ENCODE results near the gene NEK9.
"Not testable (repeated sequence)": the region's sequence is repeated elsewhere in the genome, so short reads cannot be mapped to it uniquely, and the experiment has no call there.

Gene NEK9

DNA sequence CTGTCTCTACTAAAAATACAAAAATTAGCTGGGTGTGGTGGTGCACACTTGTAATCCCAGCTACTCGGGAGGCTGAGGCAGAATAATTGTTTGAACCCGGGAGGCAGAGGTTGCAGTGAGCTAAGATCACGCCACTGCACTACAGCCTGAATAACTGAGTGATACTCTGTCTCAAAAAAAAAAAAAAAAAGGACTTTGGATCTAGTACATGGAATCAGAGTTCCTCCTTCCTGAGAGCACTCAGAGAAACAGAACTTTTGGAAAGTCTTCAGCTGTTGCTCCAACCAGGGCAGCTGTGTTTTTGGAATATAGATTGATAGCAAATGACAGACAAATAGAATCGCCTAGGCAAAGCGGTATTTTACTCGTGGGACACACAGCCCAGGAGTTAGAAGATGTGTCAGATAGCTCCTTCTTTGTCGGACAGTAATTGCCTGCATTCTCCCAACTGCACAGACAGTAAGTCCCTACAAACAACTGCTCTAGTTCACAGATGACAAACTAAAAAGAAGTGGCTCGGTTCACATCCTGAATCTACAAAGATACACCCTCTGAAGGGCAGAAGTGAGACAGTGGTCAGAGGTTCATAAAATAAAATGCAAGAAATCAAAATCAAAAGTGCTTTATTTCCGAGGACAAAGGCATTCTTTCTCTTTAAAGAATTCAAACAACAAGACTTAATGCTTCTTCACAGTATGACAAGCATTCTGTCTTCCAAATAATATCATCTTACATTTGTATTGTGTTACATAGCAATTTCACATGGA lies 17.1 kb upstream of the NEK9 start:
- no peak for DNase-seq (ENCODE audit: low read depth)

- DNase-seq (ENCODE audit: low read depth), result no peak
Observed at GRCh38 chr14:75142494-75142893, 15.6 kb upstream of the NEK9 start.

- DNase-seq (ENCODE audit: low read depth), result no peak
Observed at GRCh38 chr14:75141967-75142366, 15.1 kb upstream of the NEK9 start.

DNA sequence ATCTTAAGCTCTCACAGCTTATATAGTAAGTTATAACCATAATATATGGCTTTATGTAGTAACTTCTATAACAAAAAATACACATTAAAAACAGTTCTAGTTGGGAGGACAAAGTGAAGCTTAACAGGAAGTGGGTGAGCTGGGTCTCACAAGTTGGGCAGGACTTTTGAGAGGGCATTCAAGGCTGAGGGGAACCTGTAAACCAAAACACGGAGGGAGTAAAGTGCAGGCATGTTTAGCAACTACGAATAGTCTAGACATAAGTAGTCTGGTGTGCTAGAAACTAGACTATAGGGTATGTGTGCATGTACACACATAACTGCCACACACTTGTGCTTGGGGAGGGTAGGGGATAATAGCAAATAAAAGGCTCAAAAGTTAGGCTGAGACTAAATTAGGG lies 14.2 kb upstream of the NEK9 start:
- no peak for DNase-seq (ENCODE audit: low read depth)

GRCh38 chr14:75140620-75141019 lies 13.8 kb upstream of the NEK9 start:
- no peak for DNase-seq (ENCODE audit: low read depth)

GRCh38 chr14:75139185-75139584 lies 12.3 kb upstream of the NEK9 start:
- DNase-seq (ENCODE audit: low read depth), result no peak

DNA sequence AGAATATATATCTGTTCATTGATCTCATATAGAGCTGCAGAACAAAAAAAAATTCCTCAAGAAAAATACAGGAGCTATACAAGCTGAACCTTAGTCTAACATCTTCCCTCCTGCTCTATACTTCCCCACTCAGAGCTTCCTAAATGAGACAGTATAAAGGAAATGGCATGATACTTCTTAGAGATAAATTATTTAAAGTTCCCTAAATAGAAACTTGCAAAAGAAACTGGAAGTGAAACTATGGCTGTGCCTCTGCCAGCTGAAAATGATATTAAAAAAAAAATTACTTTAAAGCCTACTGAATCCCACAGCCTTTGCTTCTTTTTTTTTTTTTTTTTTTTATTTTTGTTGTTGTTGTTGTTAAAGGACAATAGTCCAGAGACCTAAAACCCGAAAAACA lies 11.6 kb upstream of the NEK9 start:
- DNase-seq (ENCODE audit: low read depth), result no peak

GRCh38 chr14:75134644-75135043 lies 7.8 kb upstream of the NEK9 start:
- DNase-seq (ENCODE audit: low read depth), result no peak

DNA sequence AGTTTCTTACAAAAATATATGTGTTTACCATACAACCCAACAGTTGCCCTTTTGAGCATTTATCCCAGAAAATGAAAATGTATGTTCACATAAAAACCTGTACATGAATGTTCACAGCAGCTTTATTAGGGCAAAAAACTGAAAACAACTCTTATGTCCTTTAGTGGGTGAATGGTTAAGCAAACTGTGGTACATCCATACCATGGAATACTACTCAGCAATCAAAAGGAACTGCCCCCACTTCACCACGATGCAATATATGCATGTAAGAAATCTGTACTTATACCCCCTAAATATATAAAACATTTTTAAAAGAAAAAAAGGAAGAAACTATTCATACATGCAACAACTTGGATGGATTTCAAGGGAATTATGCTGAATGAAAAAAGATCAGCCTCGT lies 6.7 kb upstream of the NEK9 start:
- no peak for DNase-seq (ENCODE audit: low read depth)

DNA sequence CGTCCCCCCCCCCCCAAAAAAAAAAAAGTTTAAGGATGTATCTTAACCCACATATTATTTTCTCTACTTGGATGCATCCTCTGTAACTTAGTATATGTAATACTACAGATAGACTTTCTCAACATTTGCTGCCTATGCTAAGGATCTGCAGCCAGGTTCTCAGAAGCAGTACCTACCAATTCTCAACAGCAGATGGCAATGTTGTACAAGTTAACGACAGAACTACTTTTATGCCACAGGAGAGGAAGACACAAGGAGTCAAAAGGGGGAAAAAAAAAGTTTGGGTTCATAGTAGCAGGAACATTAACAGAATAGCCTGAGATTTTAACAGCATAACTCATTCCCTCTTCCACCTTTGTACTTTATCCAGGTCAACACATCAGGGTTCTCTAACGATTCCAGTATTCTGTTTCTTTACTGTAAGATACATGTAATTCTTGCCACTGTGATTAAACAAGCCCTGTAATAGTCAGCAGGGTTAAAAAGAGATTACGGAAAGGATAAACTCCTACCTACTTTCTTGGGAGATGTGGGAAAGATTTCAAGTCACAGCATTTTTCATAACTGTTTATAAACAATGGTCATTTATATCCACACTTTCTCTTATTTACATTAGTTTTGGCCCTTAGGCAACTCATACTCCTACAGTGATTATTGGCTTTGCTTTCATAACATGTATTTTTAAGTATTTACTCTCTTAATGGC lies 5.7 kb upstream of the NEK9 start:
- DNase-seq (ENCODE audit: low read depth), result peak; percentile 39

- no peak for DNase-seq (ENCODE audit: low read depth)
Observed at GRCh38 chr14:75128596-75128990, 1.7 kb upstream of the NEK9 start.

DNA sequence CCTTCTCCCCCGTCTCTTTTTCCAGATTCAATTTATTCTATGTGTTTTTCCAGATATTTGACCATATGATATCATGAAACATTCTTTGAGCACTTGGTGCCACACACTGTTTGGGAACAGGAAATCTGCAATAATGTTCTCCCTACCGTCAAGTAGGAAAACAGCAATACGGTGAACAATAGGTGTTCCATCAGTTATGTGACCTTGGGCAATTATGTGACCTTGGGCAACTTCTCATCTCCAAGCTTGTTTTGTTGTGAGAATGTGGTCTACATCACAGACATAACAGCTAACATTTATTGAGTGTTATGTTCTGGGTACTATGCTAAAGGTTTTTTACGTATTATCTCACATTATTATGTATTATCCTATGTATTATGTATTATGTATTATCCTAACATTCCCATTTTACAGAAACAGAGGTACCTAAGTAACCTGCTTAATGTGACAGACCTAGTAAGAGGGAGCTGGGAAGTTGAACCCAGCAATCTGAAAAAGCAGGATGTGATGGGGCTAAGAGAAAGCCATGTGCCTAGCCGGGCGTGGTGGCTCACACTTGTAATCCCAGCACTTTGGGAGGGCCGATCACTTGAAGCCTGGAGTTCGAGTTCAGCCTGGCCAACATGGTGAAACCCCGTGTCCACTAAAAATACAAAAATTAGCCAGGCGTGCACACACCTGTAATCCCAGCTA lies 1.2 kb upstream of the NEK9 start:
- no peak for DNase-seq (ENCODE audit: low read depth)

DNA sequence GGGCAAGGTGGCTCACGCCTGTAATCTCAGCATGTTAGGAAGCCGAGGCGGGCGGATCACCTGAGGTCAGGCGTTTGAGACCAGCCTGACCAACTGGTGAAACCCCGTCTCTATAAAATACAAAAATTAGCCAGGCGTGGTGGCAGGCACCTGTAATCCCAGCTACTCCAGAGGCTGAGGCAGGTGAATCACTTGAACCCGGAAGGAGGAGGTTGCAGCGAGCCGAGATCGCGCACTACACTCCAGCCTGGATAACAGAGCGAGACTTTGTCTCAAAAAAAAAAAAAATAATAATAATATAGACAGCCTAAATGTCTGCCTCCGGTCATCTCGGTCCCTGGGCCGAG lies 599 bp upstream of the NEK9 start:
- DNase-seq (ENCODE audit: low read depth), result not testable (repeated sequence)

DNA sequence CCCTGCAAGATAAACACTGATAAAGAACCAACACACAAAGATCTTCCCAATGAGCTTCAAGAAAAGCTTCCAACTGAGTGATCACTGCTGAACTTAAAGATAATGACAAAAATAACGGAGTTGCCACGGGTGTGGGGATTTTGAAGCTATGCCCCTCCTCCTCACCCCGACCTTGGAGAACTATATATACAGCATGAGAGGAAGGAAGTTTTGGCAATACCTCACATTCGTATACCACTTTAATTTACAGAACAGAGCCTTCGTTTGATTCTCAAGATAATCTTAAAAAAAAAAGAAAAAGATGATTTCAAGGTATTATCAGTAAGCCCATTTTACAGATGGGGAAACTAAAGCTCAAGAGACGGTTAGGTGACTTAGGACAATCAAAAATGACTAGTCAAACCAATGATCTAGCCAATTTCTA lies 715 bp downstream of the NEK9 start:
- no peak for DNase-seq (ENCODE audit: low read depth)

- DNase-seq (ENCODE audit: low read depth), result no peak
Observed at GRCh38 chr14:75125617-75126016, 1.2 kb downstream of the NEK9 start.

DNA sequence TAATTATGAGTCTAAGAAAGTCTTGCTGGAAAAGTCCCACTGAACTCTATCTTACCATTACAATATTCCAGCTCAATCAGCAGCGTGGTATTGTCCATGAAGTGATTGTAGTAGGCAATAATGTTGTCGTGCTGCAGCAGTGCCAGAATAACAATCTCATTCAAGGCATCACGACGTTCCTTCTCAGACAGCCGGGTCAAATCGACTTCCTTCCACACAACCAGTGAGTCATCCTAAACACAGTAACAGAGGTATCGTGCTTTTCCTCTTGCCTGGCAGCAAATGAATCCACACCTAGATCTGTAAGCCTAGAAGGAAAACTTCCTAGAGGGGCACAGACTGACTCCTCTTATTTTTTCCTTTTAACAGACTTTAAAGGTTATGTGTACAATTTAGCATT lies 2.9 kb downstream of the NEK9 start:
- DNase-seq (ENCODE audit: low read depth), result peak; percentile 23

DNA sequence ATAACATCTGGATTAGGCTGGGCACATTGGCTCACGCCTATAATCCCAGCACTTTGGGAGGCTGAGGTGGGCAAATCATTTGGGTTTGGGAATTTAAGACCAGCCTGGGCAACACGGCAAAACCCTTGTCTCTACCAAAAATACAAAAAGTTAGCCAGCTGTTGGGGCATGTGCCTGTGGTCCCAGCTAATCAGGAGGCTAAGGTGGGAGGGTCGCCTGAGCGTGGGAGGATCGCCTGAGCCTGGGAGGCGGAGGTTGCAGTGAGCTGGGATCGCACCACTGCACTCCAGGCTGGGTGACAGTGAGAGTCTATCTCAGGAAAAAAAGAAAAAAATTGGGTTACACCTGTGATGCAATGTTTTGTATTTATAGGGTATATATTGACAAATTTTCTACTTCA lies 5.3 kb downstream of the NEK9 start:
- DNase-seq (ENCODE audit: low read depth), result no peak

DNA sequence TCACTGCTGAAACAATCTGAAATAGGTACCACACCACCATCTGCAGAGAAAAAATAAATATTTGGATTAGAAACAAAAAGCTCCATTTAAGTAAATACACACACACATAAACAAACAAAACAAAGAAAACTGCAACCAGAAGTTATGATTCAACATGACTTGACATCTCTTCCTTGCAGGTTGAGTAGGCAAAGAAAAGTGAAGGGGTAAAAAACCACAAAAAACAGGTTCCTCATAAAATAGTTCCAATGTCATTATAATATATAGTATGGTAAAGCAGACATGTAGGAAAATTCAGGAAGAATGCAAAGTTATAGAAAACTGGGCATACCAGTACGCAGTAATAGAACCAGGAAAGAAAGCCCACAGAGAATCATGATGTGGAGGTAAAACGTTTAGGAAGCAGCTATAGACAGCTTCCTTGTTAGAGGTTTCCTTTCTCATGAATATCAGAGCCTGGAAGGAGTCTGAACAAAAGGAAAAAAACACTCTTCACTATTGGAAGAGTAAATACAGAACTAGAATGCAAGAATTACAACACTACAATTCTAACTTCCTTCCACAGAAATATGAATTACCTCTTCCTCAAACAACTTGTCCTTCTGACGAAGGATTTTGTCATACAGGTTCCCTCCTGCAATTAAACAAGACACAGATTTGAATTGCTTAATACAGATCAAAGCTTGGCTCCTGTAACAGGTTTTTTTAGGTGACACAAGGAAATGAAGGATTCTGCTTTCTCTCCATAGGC lies 6.1 kb downstream of the NEK9 start:
- DNase-seq (ENCODE audit: low read depth), result no peak

DNA sequence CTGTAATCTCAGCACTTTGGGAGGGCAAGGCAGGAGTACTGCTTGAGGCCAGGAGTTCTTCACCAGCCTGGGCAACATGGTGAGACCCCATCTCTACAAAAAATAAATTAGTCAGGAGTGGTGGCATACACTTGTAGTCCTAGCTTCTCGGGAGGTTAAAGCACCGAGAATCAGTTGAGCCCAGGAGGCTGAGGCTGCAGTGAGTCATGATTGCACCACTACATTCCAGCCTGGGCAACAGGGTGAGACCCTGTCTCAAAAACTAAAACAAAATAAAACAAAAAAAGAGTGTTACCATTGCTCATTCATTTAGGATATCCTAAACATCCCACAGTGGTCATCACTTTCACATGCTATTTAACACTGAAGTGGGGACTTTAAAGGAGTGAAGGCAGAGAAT lies 7.8 kb downstream of the NEK9 start:
- no peak for DNase-seq (ENCODE audit: low read depth)

DNA sequence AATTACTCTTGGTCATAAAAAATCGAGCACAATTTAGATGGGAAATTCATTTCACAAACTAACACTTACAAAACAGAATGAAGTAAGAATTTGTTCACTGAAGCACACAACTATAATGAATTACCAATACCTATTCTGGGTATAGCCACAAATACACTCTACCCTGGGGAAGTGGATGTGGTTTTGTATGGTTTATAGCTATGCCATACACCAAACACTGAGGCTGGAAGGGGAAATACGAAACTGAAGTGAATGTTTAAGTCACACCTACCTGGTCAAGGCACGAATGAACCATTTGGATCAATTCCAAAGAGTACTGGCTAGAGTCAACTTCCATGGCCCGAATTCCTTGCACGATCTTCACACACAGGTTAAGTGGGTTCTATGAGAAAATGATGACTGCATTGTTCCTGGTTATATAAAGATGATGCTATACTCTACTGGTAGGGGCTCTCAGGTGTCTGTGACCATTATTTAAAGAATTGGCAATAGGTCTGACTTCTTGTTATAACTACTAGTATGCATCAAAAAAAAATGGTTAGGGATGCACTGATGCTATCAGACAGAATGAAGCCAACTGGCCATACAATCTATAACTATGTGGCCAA lies 12.8 kb downstream of the NEK9 start:
- no peak for DNase-seq (ENCODE audit: low read depth)

DNA sequence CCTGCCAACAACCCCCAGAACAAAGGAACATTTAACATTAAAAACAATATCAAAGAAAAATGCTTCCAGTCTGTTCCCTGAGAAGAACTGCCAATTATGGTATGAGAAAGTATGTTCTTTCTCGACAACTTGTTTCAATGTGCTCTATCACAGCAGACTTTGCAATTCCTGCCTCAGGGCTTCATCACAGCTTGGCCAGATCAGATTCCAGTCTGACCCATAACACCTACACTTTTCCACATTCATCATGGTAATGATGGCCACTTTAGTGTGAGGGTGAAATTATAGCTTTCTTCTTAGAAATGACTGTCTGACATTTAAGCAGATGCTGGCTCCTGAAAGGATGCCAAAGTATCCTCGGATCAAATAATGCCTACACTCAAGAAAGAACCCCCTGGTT lies 17.0 kb downstream of the NEK9 start:
- no peak for DNase-seq (ENCODE audit: low read depth)

DNA sequence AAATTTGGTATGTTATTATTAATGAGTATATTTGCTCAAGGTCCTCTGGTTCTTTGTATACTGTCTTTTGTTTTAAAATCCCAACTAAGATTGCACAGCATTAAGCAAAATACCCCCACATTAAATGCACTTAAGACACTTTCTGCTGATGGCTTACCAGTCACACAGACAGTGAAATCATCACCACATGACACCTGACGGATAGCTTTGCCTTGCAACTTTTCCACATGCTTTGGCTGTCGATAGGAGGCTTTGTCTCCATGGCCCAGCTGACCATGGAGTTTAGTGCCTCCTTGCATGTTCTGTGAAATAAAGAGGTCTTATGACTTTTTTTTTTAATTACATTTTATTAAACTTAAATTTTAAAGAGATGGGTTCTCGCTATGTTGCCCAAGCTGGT lies 19.7 kb downstream of the NEK9 start:
- DNase-seq (ENCODE audit: low read depth), result no peak
